Sigmoid colon (tissue), 4 donors: ENCODE measurements around the gene PDE9A.

ENCODE experiments used
- CTCF ChIP-seq, 4 experiments: fragments of 450-650 bp in 3 of 4; fragments of 200-600 bp in 1 of 4; IDR thresholded peaks; one replicate each; pipeline ENCODE4 v1.5.1; 2016 to 2019; ENCODE audit warnings: antibody characterized with exemption in 4 of 4, mild to moderate bottlenecking in 3 of 4, moderate library complexity in 2 of 4
- POLR2A ChIP-seq, 2 donors: fragments of 450-650 bp; IDR thresholded peaks; one replicate each; pipeline ENCODE4 v1.6.1; 2016; ENCODE audit warnings: antibody characterized with exemption in 2 of 2, mild to moderate bottlenecking in 2 of 2, moderate library complexity in 2 of 2
- POLR2AphosphoS5 ChIP-seq, 4 donors: sonication (generic); formaldehyde crosslinking; IDR thresholded peaks; one replicate each; pipeline ENCODE4 v1.6.1; 2017; ENCODE audit warnings: antibody characterized with exemption in 4 of 4

GRCh38 chr21:42633858-42634257 lies 19.6 kb upstream of the PDE9A start:
- TF ChIP-seq POLR2A (IDR thresholded peaks at IDR 0.05) (no peak), POLR2AphosphoS5 (IDR thresholded peaks at IDR 0.05) (no peak), CTCF (IDR thresholded peaks at IDR 0.05) (no peak)
